Measurements from ENCODE around the gene FBXO24. TPM values are rescaled to one million over a fixed set of nuclear protein-coding genes. Genes with fewer than 3 reads are reported as not detected.
"Not testable (repeated sequence)": the region's sequence is repeated elsewhere in the genome, so short reads cannot be mapped to it uniquely, and the experiment has no call there.

The FBXO24 gene
- polyA plus RNA-seq, 12 donors: 0.59 to 2.1 (median 1.1) TPM; not detected in 2

- DNase-seq: no peak
These were observed 29.6 kb upstream of the FBXO24 start for GRCh38 chr7:100556541-100556940.

GRCh38 chr7:100559127-100559526, 27.0 kb upstream of the FBXO24 start:
- no peak for DNase-seq

GRCh38 chr7:100561491-100562194, 24.5 kb upstream of the FBXO24 start:
- no peak for DNase-seq

GRCh38 chr7:100562195-100563099, 23.7 kb upstream of the FBXO24 start:
- no peak for DNase-seq

GRCh38 chr7:100563100-100563564, 23.0 kb upstream of the FBXO24 start:
- no peak for DNase-seq

- peak; percentile 68 for DNase-seq
These were observed 22.2 kb upstream of the FBXO24 start for GRCh38 chr7:100563809-100564400.

- DNase-seq: not testable (repeated sequence)
These were observed 21.7 kb upstream of the FBXO24 start for GRCh38 chr7:100564405-100564804.

- no peak for DNase-seq
These were observed 21.0 kb upstream of the FBXO24 start for GRCh38 chr7:100565133-100565571.

GRCh38 chr7:100566018-100566531, 20.1 kb upstream of the FBXO24 start:
- DNase-seq: no peak

GRCh38 chr7:100567031-100567730, 18.9 kb upstream of the FBXO24 start:
- no peak for DNase-seq

- DNase-seq: no peak
These were observed 18.4 kb upstream of the FBXO24 start for GRCh38 chr7:100567751-100568175.

GRCh38 chr7:100568176-100568895, 17.8 kb upstream of the FBXO24 start:
- no peak for DNase-seq

- peak; percentile 33 for DNase-seq
These were observed 17.0 kb upstream of the FBXO24 start for GRCh38 chr7:100568896-100569844.

- no peak for DNase-seq
These were observed 14.9 kb upstream of the FBXO24 start for GRCh38 chr7:100570954-100571828.

GRCh38 chr7:100571829-100572116, 14.4 kb upstream of the FBXO24 start:
- no peak for DNase-seq

- no peak for DNase-seq
These were observed 13.7 kb upstream of the FBXO24 start for GRCh38 chr7:100572281-100572948.

GRCh38 chr7:100572949-100573675, 13.0 kb upstream of the FBXO24 start:
- DNase-seq: no peak
